HEK293 (cell line): Measurements from ENCODE around the gene APLF.

ENCODE experiments used
- CTCF ChIA-PET: fragments of 350-600 bp; formaldehyde crosslinking; extraction: SDS; loops from one replicate; lab custom pipeline; 2021; ENCODE audit warnings: antibody characterized with exemption; lab: Yijun Ruan, JAX
- POLR2A ChIA-PET: fragments of 300-600 bp; formaldehyde crosslinking; extraction: SDS; loops from one replicate; lab custom pipeline; 2020; ENCODE audit warnings: antibody characterized with exemption, inconsistent platforms; lab: Yijun Ruan, JAX
- H3K27ac ChIP-seq: fragments of 200-500 bp; sonication (Bioruptor generic); 2 replicates; pipeline ENCODE4 v1.5.1; 2014; ENCODE audit warnings: low read depth, low read length, control low read depth, inconsistent platforms; ENCODE audit errors: extremely low read depth
- H3K36me3 ChIP-seq, 2 experiments: fragments of 200-500 bp in 1 of 2; sonication (Bioruptor generic) in 1 of 2; 1 replicate in 1 of 2; 2 replicates in 1 of 2; pipeline ENCODE4 v1.5.1; 2014 to 2017; ENCODE audit warnings: inconsistent platforms in 2 of 2, low read length in 2 of 2; ENCODE audit not compliant: control insufficient read depth in 2 of 2, insufficient read depth in 1 of 2
- H3K4me1 ChIP-seq: fragments of 200-500 bp; sonication (Bioruptor generic); 2 replicates; pipeline ENCODE4 v1.5.1; 2014; ENCODE audit warnings: mild to moderate bottlenecking, low read length, inconsistent platforms; ENCODE audit not compliant: control insufficient read depth, insufficient read depth
- H3K4me3 ChIP-seq: 2 replicates; pipeline ENCODE4 v1.5.1; 2011; ENCODE audit warnings: low read depth, mild to moderate bottlenecking, control low read depth, low read length, moderate library complexity
- H3K9me3 ChIP-seq: fragments of 200-500 bp; sonication (Bioruptor generic); 2 replicates; pipeline ENCODE4 v1.5.1; 2014; ENCODE audit warnings: low read depth, low read length, inconsistent platforms; ENCODE audit not compliant: control insufficient read depth, insufficient read depth
- KLF16 ChIP-seq: fragments of 450-650 bp; formaldehyde crosslinking; IDR thresholded peaks from 2 replicates; pipeline ENCODE4 v1.5.1; 2017; ENCODE audit warnings: missing biosample characterization, missing genetic modification characterization
- SCRT1 ChIP-seq: fragments of 450-650 bp; formaldehyde crosslinking; IDR thresholded peaks from 2 replicates; pipeline ENCODE4 v1.5.1; 2016; ENCODE audit warnings: missing biosample characterization, missing genetic modification characterization, borderline replicate concordance
- SCRT2 ChIP-seq: fragments of 450-650 bp; formaldehyde crosslinking; IDR thresholded peaks from 2 replicates; pipeline ENCODE4 v1.5.1; 2016; ENCODE audit warnings: missing biosample characterization, missing genetic modification characterization
- YY1 ChIP-seq: fragments of 450-650 bp; formaldehyde crosslinking; IDR thresholded peaks from 2 replicates; pipeline ENCODE4 v1.5.1; 2018; ENCODE audit warnings: missing biosample characterization, missing genetic modification characterization
- ZNF112 ChIP-seq: fragments of 450-650 bp; formaldehyde crosslinking; IDR thresholded peaks from 2 replicates; pipeline ENCODE4 v1.5.0; 2017; ENCODE audit warnings: missing biosample characterization, missing genetic modification characterization
- ZNF138 ChIP-seq: fragments of 450-650 bp; formaldehyde crosslinking; IDR thresholded peaks from 2 replicates; pipeline ENCODE4 v1.5.1; 2016; ENCODE audit warnings: missing biosample characterization, missing genetic modification characterization, borderline replicate concordance
- ZNF155 ChIP-seq: fragments of 450-650 bp; formaldehyde crosslinking; IDR thresholded peaks from 2 replicates; pipeline ENCODE4 v1.5.1; 2016; ENCODE audit warnings: missing biosample characterization, missing genetic modification characterization
- ZNF239 ChIP-seq: fragments of 450-650 bp; formaldehyde crosslinking; IDR thresholded peaks from 2 replicates; pipeline ENCODE4 v1.5.1; 2016; ENCODE audit warnings: missing biosample characterization, missing genetic modification characterization
- ZNF677 ChIP-seq: fragments of 450-650 bp; IDR thresholded peaks from 2 replicates; pipeline ENCODE4 v1.5.0; 2018; ENCODE audit warnings: missing biosample characterization, mild to moderate bottlenecking, missing genetic modification characterization, moderate library complexity
- ZNF792 ChIP-seq: fragments of 450-650 bp; formaldehyde crosslinking; IDR thresholded peaks from 2 replicates; pipeline ENCODE4 v1.5.1; 2016; ENCODE audit warnings: missing biosample characterization, missing genetic modification characterization
- ZXDB ChIP-seq: fragments of 450-650 bp; formaldehyde crosslinking; IDR thresholded peaks from 2 replicates; pipeline ENCODE4 v1.5.1; 2016; ENCODE audit warnings: missing biosample characterization, missing genetic modification characterization
- TF ChIP-seq, protein P1 (sequence below): sonication (generic); formaldehyde crosslinking; IDR thresholded peaks from 2 replicates; pipeline ENCODE4 v1.8.1; 2022; ENCODE audit warnings: mild to moderate bottlenecking, moderate library complexity, missing genetic modification reagents
- TF ChIP-seq, protein P2 (sequence below): fragments of 450-650 bp; formaldehyde crosslinking; IDR thresholded peaks from 2 replicates; pipeline ENCODE4 v1.5.1; 2016; ENCODE audit warnings: missing biosample characterization, missing genetic modification characterization
- TF ChIP-seq, protein P3 (sequence below): fragments of 450-650 bp; formaldehyde crosslinking; IDR thresholded peaks from 2 replicates; pipeline ENCODE4 v1.5.1; 2016; ENCODE audit warnings: missing biosample characterization, missing genetic modification characterization, borderline replicate concordance
- TF ChIP-seq, protein P4 (sequence below): fragments of 450-650 bp; formaldehyde crosslinking; IDR thresholded peaks from 2 replicates; pipeline ENCODE4 v1.5.1; 2016; ENCODE audit warnings: missing biosample characterization, missing genetic modification characterization
- TF ChIP-seq, protein P5 (sequence below): fragments of 450-650 bp; formaldehyde crosslinking; conservative IDR thresholded peaks from 2 replicates; pipeline ENCODE4 v1.5.1; 2016; ENCODE audit warnings: low read depth, missing biosample characterization, missing genetic modification characterization

The APLF gene

DNA sequence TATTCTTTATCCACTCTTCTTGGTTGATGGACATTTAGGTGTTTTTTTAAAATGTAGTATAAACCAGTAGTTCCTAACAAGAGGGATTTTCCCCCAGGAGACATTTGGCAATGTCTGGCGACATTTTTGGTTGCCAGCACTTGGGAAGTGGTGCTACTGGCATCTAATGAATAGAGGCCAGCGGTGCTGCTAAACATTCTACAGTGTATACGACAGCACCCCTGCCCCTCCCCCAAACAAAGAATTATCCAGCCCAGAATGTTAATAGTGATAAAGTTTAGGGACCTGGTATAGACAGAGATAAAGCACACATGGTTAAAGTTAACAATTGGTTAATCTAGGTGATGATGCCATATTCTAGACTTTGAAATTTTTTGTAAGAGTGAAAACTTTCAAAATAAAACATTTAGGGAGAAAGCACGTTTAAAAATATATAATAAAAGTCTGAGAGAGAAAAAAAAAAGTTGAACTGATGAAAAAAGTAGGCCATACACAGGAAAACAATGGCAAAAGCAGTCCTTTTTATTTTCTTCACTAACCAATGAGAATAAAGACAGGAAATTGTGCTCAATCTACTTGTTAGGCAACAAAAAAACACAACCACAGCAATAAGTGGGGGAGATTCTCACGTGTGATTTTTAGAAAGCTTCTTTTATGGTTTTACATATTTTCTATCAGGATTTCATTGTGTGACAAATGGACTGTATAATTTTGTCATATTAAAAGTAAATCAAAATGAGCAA, 15.1 kb upstream of the APLF start:
- no peak overlapping the region for H3K4me3 ChIP-seq
- ChIA-PET CTCF (interaction anchor here (0.6 to 1.1 kb wide), 7 partner anchors 10 to 1479 kb away, joined by 3 to 4 read pairs (median 3); no protein-coding TSS in a partner anchor), POLR2A (no interaction called here)
- no peak for TF ChIP-seq ZNF155 (tag by site-specific recombination)
- TF ChIP-seq, protein P1, sequence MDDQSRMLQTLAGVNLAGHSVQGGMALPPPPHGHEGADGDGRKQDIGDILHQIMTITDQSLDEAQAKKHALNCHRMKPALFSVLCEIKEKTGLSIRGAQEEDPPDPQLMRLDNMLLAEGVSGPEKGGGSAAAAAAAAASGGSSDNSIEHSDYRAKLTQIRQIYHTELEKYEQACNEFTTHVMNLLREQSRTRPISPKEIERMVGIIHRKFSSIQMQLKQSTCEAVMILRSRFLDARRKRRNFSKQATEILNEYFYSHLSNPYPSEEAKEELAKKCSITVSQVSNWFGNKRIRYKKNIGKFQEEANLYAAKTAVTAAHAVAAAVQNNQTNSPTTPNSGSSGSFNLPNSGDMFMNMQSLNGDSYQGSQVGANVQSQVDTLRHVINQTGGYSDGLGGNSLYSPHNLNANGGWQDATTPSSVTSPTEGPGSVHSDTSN (CRISPR knock-in tag), result no peak
- no peak for TF ChIP-seq ZXDB (tag by site-specific recombination)
- no peak for TF ChIP-seq SCRT1 (tag by site-specific recombination)
- no peak for TF ChIP-seq ZNF677 (tag by site-specific recombination)
- TF ChIP-seq KLF16 (tag by site-specific recombination), result no peak
- TF ChIP-seq, protein P2, sequence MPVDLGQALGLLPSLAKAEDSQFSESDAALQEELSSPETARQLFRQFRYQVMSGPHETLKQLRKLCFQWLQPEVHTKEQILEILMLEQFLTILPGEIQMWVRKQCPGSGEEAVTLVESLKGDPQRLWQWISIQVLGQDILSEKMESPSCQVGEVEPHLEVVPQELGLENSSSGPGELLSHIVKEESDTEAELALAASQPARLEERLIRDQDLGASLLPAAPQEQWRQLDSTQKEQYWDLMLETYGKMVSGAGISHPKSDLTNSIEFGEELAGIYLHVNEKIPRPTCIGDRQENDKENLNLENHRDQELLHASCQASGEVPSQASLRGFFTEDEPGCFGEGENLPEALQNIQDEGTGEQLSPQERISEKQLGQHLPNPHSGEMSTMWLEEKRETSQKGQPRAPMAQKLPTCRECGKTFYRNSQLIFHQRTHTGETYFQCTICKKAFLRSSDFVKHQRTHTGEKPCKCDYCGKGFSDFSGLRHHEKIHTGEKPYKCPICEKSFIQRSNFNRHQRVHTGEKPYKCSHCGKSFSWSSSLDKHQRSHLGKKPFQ (tag by site-specific recombination), result no peak
- H3K27ac ChIP-seq, result no peak overlapping the region
- no peaks in the 10 kb centered on the region for H3K9me3 ChIP-seq
- H3K36me3 ChIP-seq, result no peaks in the 10 kb centered on the region
- H3K4me1 ChIP-seq, result no peaks in the 10 kb centered on the region

DNA sequence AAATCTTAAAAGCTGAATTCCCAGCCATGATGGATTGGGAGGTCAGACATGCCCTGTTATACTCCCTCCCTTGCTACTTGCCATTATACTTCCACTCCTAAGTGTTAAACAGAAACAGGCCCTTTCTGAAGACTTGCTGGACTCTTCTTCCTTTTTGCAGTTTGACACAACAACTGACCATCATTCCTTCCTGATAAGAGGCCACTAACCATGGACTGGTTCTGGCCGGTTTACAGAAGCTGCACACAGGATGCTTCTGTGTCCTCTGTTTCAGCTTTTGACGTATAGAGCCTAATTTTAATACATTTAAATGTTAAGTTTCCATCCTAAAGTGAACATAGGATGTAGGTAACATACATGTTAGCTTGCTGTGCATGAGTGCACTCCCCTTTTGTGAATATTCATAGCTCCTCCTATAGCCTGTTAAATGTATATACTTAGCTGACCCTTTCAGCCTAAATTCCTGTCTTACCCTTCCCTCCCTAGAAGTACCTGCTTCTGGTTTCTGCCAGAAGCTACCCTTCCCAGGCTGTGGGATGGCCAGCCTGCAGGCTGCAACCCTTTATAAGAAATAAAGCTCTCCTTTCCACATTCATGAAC, 13.5 kb upstream of the APLF start:
- H3K36me3 ChIP-seq, result no peaks in the 10 kb centered on the region
- ChIA-PET CTCF (interaction anchor here (0.6 to 1.1 kb wide), 6 partner anchors 10 to 298 kb away, joined by 3 to 7 read pairs (median 3); no protein-coding TSS in a partner anchor), POLR2A (no interaction called here)
- H3K4me1 ChIP-seq, result no peaks in the 10 kb centered on the region
- TF ChIP-seq ZNF112 (no peak), ZNF138 (tag by site-specific recombination) (no peak)
- H3K27ac ChIP-seq, result no peak overlapping the region
- no peak overlapping the region for H3K4me3 ChIP-seq
- no peaks in the 10 kb centered on the region for H3K9me3 ChIP-seq

DNA sequence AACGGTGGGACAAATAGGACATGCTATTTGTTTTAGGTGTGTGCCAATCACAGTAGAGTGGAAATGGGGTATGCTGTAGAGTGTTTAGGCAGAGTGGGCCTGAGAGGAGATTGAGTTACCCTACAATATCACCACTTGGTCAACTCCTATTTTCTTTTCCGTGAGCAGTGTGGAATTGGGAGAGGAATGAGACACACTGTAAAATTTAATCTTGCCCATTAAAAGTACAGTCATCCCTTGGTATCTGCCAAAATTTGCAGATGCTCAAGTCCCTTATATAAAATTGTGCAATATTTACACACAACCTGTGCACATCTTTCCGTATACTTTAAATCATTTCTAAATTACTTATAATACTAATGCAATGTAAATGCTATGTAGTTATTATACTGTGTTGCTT, 12.7 kb upstream of the APLF start:
- Histone ChIP-seq H3K36me3 (no peaks in the 10 kb centered on the region), H3K9me3 (no peaks in the 10 kb centered on the region), H3K4me1 (no peaks in the 10 kb centered on the region), H3K4me3 (no peak overlapping the region), H3K27ac (no peak overlapping the region)
- CTCF ChIA-PET, result no interaction called here
- POLR2A ChIA-PET, result no interaction called here
- TF ChIP-seq, protein P3, sequence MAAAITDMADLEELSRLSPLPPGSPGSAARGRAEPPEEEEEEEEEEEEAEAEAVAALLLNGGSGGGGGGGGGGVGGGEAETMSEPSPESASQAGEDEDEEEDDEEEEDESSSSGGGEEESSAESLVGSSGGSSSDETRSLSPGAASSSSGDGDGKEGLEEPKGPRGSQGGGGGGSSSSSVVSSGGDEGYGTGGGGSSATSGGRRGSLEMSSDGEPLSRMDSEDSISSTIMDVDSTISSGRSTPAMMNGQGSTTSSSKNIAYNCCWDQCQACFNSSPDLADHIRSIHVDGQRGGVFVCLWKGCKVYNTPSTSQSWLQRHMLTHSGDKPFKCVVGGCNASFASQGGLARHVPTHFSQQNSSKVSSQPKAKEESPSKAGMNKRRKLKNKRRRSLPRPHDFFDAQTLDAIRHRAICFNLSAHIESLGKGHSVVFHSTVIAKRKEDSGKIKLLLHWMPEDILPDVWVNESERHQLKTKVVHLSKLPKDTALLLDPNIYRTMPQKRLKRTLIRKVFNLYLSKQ (tag by site-specific recombination), result no peak
- TF ChIP-seq YY1 (tag by site-specific recombination), result no peak
- no peak for TF ChIP-seq SCRT2 (tag by site-specific recombination)
- TF ChIP-seq ZNF792 (tag by site-specific recombination), result no peak
- TF ChIP-seq, protein P4, sequence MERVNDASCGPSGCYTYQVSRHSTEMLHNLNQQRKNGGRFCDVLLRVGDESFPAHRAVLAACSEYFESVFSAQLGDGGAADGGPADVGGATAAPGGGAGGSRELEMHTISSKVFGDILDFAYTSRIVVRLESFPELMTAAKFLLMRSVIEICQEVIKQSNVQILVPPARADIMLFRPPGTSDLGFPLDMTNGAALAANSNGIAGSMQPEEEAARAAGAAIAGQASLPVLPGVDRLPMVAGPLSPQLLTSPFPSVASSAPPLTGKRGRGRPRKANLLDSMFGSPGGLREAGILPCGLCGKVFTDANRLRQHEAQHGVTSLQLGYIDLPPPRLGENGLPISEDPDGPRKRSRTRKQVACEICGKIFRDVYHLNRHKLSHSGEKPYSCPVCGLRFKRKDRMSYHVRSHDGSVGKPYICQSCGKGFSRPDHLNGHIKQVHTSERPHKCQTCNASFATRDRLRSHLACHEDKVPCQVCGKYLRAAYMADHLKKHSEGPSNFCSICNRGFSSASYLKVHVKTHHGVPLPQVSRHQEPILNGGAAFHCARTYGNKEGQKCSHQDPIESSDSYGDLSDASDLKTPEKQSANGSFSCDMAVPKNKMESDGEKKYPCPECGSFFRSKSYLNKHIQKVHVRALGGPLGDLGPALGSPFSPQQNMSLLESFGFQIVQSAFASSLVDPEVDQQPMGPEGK (tag by site-specific recombination), result no peak
- TF ChIP-seq ZNF239 (tag by site-specific recombination), result no peak
- TF ChIP-seq, protein P5, sequence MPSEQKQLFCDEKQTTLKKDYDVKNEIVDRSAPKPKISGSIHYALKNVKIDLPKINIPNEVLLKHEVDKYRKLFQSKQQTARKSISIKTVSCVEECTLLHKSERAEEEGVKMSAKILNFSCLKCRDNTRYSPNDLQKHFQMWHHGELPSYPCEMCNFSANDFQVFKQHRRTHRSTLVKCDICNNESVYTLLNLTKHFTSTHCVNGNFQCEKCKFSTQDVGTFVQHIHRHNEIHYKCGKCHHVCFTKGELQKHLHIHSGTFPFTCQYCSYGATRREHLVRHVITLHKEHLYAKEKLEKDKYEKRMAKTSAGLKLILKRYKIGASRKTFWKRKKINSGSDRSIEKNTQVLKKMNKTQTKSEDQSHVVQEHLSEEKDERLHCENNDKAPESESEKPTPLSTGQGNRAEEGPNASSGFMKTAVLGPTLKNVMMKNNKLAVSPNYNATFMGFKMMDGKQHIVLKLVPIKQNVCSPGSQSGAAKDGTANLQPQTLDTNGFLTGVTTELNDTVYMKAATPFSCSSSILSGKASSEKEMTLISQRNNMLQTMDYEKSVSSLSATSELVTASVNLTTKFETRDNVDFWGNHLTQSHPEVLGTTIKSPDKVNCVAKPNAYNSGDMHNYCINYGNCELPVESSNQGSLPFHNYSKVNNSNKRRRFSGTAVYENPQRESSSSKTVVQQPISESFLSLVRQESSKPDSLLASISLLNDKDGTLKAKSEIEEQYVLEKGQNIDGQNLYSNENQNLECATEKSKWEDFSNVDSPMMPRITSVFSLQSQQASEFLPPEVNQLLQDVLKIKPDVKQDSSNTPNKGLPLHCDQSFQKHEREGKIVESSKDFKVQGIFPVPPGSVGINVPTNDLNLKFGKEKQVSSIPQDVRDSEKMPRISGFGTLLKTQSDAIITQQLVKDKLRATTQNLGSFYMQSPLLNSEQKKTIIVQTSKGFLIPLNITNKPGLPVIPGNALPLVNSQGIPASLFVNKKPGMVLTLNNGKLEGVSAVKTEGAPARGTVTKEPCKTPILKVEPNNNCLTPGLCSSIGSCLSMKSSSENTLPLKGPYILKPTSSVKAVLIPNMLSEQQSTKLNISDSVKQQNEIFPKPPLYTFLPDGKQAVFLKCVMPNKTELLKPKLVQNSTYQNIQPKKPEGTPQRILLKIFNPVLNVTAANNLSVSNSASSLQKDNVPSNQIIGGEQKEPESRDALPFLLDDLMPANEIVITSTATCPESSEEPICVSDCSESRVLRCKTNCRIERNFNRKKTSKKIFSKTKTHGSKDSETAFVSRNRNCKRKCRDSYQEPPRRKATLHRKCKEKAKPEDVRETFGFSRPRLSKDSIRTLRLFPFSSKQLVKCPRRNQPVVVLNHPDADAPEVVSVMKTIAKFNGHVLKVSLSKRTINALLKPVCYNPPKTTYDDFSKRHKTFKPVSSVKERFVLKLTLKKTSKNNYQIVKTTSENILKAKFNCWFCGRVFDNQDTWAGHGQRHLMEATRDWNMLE (tag by site-specific recombination), result no peak
